GM12873 (cell line): ENCODE data around the gene DRAXIN.

Experiments used
- CTCF ChIP-seq: IDR thresholded peaks from 2 replicates; pipeline ENCODE4 v1.5.1; 2012; ENCODE audit warnings: low read depth, mild to moderate bottlenecking, moderate library complexity, low read length, control low read depth; ENCODE audit not compliant: insufficient read depth; ENCODE audit errors: missing control alignments

The DRAXIN gene

GRCh38 chr1:11714831-11715575 is 23.5 kb downstream of the DRAXIN start:
- TF ChIP-seq CTCF: no peak

GRCh38 chr1:11719313-11720032 is 28.0 kb downstream of the DRAXIN start:
- TF ChIP-seq CTCF: peak; percentile 96

- no peak for TF ChIP-seq CTCF
Observed at GRCh38 chr1:11720033-11720376, 28.5 kb downstream of the DRAXIN start.

- TF ChIP-seq CTCF: no peak
Observed at GRCh38 chr1:11720525-11720924, 29.0 kb downstream of the DRAXIN start.

- TF ChIP-seq CTCF: no peak
Observed at GRCh38 chr1:11721311-11721710, 29.8 kb downstream of the DRAXIN start.

- TF ChIP-seq CTCF: no peak
Observed at GRCh38 chr1:11722538-11722937, 31.0 kb downstream of the DRAXIN start.

- no peak for TF ChIP-seq CTCF
Observed at GRCh38 chr1:11725616-11726015, 34.1 kb downstream of the DRAXIN start.
